SK-N-SH (cell line): ENCODE results near the gene FAM118A. TPM values are rescaled to one million over a fixed set of nuclear protein-coding genes. Genes with fewer than 3 reads are reported as not detected.
"Not testable (repeated sequence)": the region's sequence is repeated elsewhere in the genome, so short reads cannot be mapped to it uniquely, and the experiment has no call there.

Experiments used
- CTCF ChIA-PET: fragments of 300-600, 350-600 bp; formaldehyde crosslinking; extraction: SDS; loops from one replicate; lab custom pipeline; 2021; lab: Yijun Ruan, JAX
- POLR2A ChIA-PET: fragments of 350-600 bp; sonication (Branson Sonifier 250); formaldehyde crosslinking; extraction: SDS; loops from one replicate; lab custom pipeline; 2020; ENCODE audit warnings: antibody characterized with exemption, inconsistent platforms; lab: Yijun Ruan, JAX
- DNase-seq: peaks from one replicate; pipeline ENCODE4 v3.0.0; 2012
- H2AFZ ChIP-seq: fragments of 200-600 bp; sonication (generic); 2 replicates; pipeline ENCODE4 v1.8.1; 2016; ENCODE audit warnings: antibody characterized with exemption, mild to moderate bottlenecking, low read depth
- H3F3A ChIP-seq: fragments of 200-600 bp; sonication (generic); replicated peaks from 2 replicates; pipeline ENCODE3; 2016; ENCODE audit warnings: antibody characterized with exemption, mild to moderate bottlenecking; ENCODE audit not compliant: insufficient read depth
- H3K27ac ChIP-seq, 2 experiments: fragments of 200-500 bp in 1 of 2; fragments of 200-600 bp in 1 of 2; sonication (Bioruptor generic) in 1 of 2; sonication (generic), shearing (Covaris generic) in 1 of 2; 2 replicates each; pipeline versions ENCODE4 v1.5.1 to v1.6.1; 2014 to 2016; ENCODE audit warnings: low read depth in 2 of 2, inconsistent platforms in 1 of 2, low read length in 1 of 2, mild to moderate bottlenecking in 1 of 2, mixed read lengths in 1 of 2
- H3K27me3 ChIP-seq: fragments of 200-600 bp; sonication (generic), shearing (Covaris generic); 2 replicates; pipeline ENCODE4 v1.6.1; 2016; ENCODE audit warnings: mixed run types; ENCODE audit not compliant: insufficient read depth
- H3K36me3 ChIP-seq, 2 experiments: fragments of 200-500 bp in 1 of 2; fragments of 200-600 bp in 1 of 2; sonication (Bioruptor generic) in 1 of 2; sonication (generic) in 1 of 2; replicated peaks in 1 of 2; 2 replicates each; pipeline versions ENCODE3 to v1.5.1; 2014 to 2016; ENCODE audit warnings: low read length in 1 of 2, mild to moderate bottlenecking in 1 of 2; ENCODE audit not compliant: insufficient read depth in 2 of 2, control insufficient read depth in 1 of 2
- H3K4me1 ChIP-seq, 2 experiments: fragments of 200-500 bp in 1 of 2; fragments of 200-600 bp in 1 of 2; sonication (Bioruptor generic) in 1 of 2; sonication (generic), shearing (Covaris generic) in 1 of 2; 2 replicates each; pipeline versions ENCODE4 v1.5.1 to v1.6.1; 2014 to 2016; ENCODE audit warnings: low read depth in 1 of 2, low read length in 1 of 2, mixed run types in 1 of 2; ENCODE audit not compliant: insufficient read depth in 2 of 2, control insufficient read depth in 1 of 2
- H3K4me2 ChIP-seq: fragments of 200-600 bp; sonication (generic), shearing (Covaris generic); 2 replicates; pipeline ENCODE4 v1.6.1; 2017; ENCODE audit warnings: mixed run types
- H3K4me3 ChIP-seq, 2 experiments: fragments of 200-500 bp in 1 of 2; fragments of 200-600 bp in 1 of 2; sonication (Bioruptor generic) in 1 of 2; sonication (generic), shearing (Covaris generic) in 1 of 2; 2 replicates each; pipeline versions ENCODE4 v1.5.1 to v1.8.1; 2014 to 2016; ENCODE audit warnings: low read depth in 2 of 2, inconsistent platforms in 1 of 2, low read length in 1 of 2, mild to moderate bottlenecking in 1 of 2, mixed read lengths in 1 of 2, moderate library complexity in 1 of 2
- H3K79me2 ChIP-seq: fragments of 200-600 bp; sonication (generic); 2 replicates; pipeline ENCODE4 v1.8.1; 2017; ENCODE audit warnings: mild to moderate bottlenecking; ENCODE audit not compliant: insufficient read depth
- H3K9ac ChIP-seq: fragments of 200-600 bp; sonication (generic); 2 replicates; pipeline ENCODE4 v1.6.1; 2017; ENCODE audit warnings: mixed run types
- H3K9me2 ChIP-seq: fragments of 200-600 bp; sonication (generic); 2 replicates; pipeline ENCODE4 v1.6.1; 2017; ENCODE audit warnings: mixed run types
- H3K9me3 ChIP-seq: fragments of 200-600 bp; sonication (generic); 2 replicates; pipeline ENCODE4 v1.6.1; 2017; ENCODE audit warnings: mixed run types, mild to moderate bottlenecking, moderate library complexity
- H4K20me1 ChIP-seq: fragments of 200-600 bp; sonication (generic); 2 replicates; pipeline ENCODE4 v1.6.1; 2017; ENCODE audit warnings: mild to moderate bottlenecking, mixed run types; ENCODE audit not compliant: insufficient read depth
- CHD2 ChIP-seq: fragments of 150-350 bp; IDR thresholded peaks from 2 replicates; pipeline ENCODE4 v1.6.1; 2018; ENCODE audit warnings: low read length; ENCODE audit not compliant: partially characterized antibody
- ELF1 ChIP-seq: IDR thresholded peaks from 2 replicates; pipeline ENCODE4 v1.4.0; 2012
- FOXJ3 ChIP-seq: sonication (generic); formaldehyde crosslinking; IDR thresholded peaks from 2 replicates; pipeline ENCODE4 v1.5.1; 2020; ENCODE audit warnings: mild to moderate bottlenecking, missing genetic modification reagents
- JUND ChIP-seq: IDR thresholded peaks from 2 replicates; pipeline ENCODE4 v1.4.0; 2012
- NFIC ChIP-seq: IDR thresholded peaks from 2 replicates; pipeline ENCODE4 v1.4.0; 2012; ENCODE audit warnings: borderline replicate concordance
- NRF1 ChIP-seq: IDR thresholded peaks from 2 replicates; pipeline ENCODE4 v1.6.1; 2012; ENCODE audit warnings: low read depth, mild to moderate bottlenecking, low read length
- RCOR1 ChIP-seq: fragments of 150-350 bp; IDR thresholded peaks from 2 replicates; pipeline ENCODE4 v1.6.1; 2017; ENCODE audit warnings: antibody characterized with exemption, low read length
- RXRA ChIP-seq: IDR thresholded peaks from 2 replicates; pipeline ENCODE4 v1.4.0; 2012; ENCODE audit warnings: low read depth, mild to moderate bottlenecking, borderline replicate concordance
- YY1 ChIP-seq: IDR thresholded peaks from 2 replicates; pipeline ENCODE4 v1.4.0; 2012; ENCODE audit warnings: low read depth, mild to moderate bottlenecking
- WGBS: methylation state at CpG from one replicate; pipeline ENCODE4 v1.1.6; 2017; ENCODE audit warnings: low lambda C conversion rate; 5-methylcytosine and 5-hydroxymethylcytosine counted together
- polyA plus RNA-seq, 3 experiments: library from polyadenylated mRNA; depleted of rRNA; stranded (reverse); fragments of >200 nt; gene quantifications; 2 replicates each; pipeline ENCODE4 v1.2.3, GENCODE V29; 2012
- TF ChIP-seq, protein P1 (sequence below): IDR thresholded peaks from 2 replicates; pipeline ENCODE4 v1.4.0; 2012; ENCODE audit warnings: low read depth
- TF ChIP-seq, protein P2 (sequence below): IDR thresholded peaks from 2 replicates; pipeline ENCODE4 v1.4.0; 2012; ENCODE audit warnings: low read depth, borderline replicate concordance

Gene FAM118A
- polyA plus RNA-seq, 1 of the 3 experiments (the other 2 are of a cell fraction): 11.3 TPM

DNA sequence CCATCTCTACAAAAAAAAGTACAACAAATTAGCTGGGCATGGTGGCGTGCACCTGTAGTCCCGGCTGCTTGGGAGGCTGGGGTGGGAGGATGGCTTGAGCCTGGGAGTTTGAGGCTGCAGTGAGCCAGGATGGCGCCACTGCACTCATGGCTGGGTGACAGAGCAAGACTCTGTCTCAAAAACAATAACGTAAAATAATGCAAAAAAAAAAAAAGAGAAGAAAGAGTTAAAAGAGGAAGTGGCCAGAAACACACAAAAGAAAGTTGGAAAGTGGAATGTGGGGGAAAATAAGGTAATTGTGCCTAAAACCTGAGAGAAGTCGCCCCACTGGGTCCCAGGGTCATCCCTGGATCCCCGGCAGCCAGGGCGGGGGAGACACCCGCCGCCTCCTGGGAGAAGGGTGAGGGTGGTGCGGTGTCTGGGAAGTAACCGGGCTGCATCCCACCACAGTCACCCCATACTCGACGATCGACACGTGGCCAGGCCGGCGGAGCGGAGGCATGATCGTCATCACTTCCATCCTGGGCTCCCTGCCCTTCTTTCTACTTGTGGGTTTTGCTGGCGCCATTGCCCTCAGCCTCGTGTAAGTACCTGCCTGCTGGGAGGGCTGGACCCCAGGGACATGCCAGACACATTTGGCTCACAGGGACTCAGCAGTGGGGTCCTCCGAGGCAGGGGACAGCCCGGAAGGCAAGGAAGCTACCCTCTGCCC is 16.8 kb upstream of the FAM118A start (continued):
- TF ChIP-seq, protein P1, sequence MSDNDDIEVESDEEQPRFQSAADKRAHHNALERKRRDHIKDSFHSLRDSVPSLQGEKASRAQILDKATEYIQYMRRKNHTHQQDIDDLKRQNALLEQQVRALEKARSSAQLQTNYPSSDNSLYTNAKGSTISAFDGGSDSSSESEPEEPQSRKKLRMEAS: no peak
- TF ChIP-seq ELF1 (no peak), FOXJ3 (CRISPR knock-in tag) (no peak), NRF1 (no peak), RCOR1 (no peak)
- TF ChIP-seq, all 33 proteins: peak for 0

DNA sequence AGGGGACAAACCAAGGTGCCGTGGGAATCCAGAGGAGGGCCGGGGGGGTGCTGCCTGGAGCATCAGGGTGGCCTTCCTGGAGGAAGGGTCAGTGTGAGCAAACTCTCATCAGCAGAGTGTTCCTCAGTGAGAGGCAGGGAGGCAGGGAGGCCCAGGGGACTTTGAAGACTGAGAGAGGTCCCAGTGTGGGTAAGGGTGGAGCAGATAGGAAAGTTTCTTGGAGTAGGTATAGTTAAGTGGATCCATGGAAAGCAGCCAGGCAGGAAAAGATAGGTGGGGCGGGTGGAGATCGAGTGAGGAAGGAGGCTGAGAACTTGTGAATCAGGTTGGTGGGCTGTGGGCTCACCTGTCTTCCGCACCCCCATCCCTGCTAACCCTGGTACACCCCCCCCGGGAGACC is 15.7 kb upstream of the FAM118A start:
- Histone ChIP-seq H3K9ac (no peak overlapping the region), H3K36me3 (no peaks in the 10 kb centered on the region), H2AFZ (no peak overlapping the region), H3K27me3 (no peaks in the 10 kb centered on the region), H3K4me1 (no peaks in the 10 kb centered on the region), H3F3A (no peaks in the 10 kb centered on the region), H3K9me2 (no peaks in the 10 kb centered on the region), H3K79me2 (no peaks in the 10 kb centered on the region), H3K4me2 (no peak overlapping the region), H4K20me1 (no peaks in the 10 kb centered on the region), H3K4me3 (no peak overlapping the region), H3K9me3 (no peaks in the 10 kb centered on the region), H3K27ac (no peak overlapping the region)
- DNase-seq: no peak
- 70% methylated on average over 6 of the region's 6 CpGs for WGBS
- ChIA-PET CTCF (no interaction called here), POLR2A (no interaction called here)
- no peak for TF ChIP-seq CHD2
- TF ChIP-seq, protein P2, sequence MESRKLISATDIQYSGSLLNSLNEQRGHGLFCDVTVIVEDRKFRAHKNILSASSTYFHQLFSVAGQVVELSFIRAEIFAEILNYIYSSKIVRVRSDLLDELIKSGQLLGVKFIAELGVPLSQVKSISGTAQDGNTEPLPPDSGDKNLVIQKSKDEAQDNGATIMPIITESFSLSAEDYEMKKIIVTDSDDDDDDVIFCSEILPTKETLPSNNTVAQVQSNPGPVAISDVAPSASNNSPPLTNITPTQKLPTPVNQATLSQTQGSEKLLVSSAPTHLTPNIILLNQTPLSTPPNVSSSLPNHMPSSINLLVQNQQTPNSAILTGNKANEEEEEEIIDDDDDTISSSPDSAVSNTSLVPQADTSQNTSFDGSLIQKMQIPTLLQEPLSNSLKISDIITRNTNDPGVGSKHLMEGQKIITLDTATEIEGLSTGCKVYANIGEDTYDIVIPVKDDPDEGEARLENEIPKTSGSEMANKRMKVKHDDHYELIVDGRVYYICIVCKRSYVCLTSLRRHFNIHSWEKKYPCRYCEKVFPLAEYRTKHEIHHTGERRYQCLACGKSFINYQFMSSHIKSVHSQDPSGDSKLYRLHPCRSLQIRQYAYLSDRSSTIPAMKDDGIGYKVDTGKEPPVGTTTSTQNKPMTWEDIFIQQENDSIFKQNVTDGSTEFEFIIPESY: no peak
- TF ChIP-seq, protein P1: no peak
- no peak for TF ChIP-seq RCOR1
- TF ChIP-seq JUND: no peak
- TF ChIP-seq NFIC: no peak
- no peak for TF ChIP-seq RXRA
- TF ChIP-seq YY1: no peak

DNA sequence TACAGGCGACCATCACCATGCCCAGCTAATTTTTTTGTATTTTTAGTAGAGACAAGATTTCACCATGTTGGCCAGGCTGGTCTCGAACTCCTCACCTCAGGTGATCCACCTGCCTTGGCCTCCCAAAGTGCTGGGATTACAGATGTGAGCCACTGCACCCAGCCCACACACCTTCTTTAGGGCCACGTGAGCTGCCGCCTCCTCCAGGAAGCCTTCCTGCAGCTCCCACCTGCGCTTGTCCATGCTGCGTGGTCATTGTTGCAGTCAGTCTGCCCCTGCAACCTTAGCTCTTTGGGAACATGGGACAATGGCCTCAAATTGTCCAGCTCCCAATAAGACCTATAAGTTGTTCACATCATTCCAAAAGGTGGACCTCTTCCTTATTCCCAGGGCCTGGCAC is 14.7 kb upstream of the FAM118A start:
- H4K20me1 ChIP-seq, H3K9me2 ChIP-seq, H3F3A ChIP-seq, H3K27ac ChIP-seq, H2AFZ ChIP-seq, CTCF ChIA-PET, H3K27me3 ChIP-seq, H3K4me1 ChIP-seq, H3K79me2 ChIP-seq, H3K4me3 ChIP-seq, H3K9me3 ChIP-seq, H3K36me3 ChIP-seq, H3K9ac ChIP-seq, H3K4me2 ChIP-seq, DNase-seq: not testable (repeated sequence)
- POLR2A ChIA-PET: interaction anchor here (0.6 to 0.7 kb wide), 2 partner anchors 10 to 38 kb away, joined by 3 to 5 read pairs; partner anchors contain the start of gene UPK3A
- 89% methylated on average over 6 of the region's 6 CpGs for WGBS
